ENCODE data around the gene P2RX3.

DNA sequence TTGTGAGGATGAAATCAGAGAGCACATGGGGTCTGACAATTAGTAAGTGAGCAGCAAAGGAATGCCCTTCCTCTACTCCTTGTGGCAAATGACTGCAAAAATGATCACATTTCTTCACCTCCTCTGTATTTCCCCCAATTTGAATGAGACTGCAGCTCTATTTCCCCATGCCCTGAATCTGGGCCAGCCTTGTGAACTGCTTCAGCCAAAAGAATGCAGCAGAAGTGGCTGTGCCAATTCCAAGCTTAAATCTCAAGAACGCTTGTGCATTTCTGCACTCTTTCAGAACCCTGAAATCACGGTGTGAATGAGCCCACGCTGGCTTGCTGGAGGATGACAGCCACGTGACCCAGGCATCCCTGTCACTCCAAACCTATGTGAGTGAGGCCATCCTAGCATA is 78.9 kb downstream of the P2RX3 start:
- TF ChIP-seq, protein P1, sequence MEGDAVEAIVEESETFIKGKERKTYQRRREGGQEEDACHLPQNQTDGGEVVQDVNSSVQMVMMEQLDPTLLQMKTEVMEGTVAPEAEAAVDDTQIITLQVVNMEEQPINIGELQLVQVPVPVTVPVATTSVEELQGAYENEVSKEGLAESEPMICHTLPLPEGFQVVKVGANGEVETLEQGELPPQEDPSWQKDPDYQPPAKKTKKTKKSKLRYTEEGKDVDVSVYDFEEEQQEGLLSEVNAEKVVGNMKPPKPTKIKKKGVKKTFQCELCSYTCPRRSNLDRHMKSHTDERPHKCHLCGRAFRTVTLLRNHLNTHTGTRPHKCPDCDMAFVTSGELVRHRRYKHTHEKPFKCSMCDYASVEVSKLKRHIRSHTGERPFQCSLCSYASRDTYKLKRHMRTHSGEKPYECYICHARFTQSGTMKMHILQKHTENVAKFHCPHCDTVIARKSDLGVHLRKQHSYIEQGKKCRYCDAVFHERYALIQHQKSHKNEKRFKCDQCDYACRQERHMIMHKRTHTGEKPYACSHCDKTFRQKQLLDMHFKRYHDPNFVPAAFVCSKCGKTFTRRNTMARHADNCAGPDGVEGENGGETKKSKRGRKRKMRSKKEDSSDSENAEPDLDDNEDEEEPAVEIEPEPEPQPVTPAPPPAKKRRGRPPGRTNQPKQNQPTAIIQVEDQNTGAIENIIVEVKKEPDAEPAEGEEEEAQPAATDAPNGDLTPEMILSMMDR (IDR thresholded peaks at IDR 0.05; ENCODE audit: insufficient read depth, low read depth, low read length): no peak
- no peak for TF ChIP-seq EZH2 (IDR thresholded peaks at IDR 0.05; ENCODE audit: insufficient read depth, low read length)

All from astrocyte (in vitro differentiated cells and primary cell).